Measurements from ENCODE around the gene CD19.
"Not testable (repeated sequence)": the region's sequence is repeated elsewhere in the genome, so short reads cannot be mapped to it uniquely, and the experiment has no call there.

CD19 gene

GRCh38 chr16:28924399-28924761 is 7.4 kb upstream of the CD19 start:
- peak overlapping the region; percentile 82 for H3K4me3 ChIP-seq (ENCODE audit: low read depth, low read length)
- TF ChIP-seq, protein P1, sequence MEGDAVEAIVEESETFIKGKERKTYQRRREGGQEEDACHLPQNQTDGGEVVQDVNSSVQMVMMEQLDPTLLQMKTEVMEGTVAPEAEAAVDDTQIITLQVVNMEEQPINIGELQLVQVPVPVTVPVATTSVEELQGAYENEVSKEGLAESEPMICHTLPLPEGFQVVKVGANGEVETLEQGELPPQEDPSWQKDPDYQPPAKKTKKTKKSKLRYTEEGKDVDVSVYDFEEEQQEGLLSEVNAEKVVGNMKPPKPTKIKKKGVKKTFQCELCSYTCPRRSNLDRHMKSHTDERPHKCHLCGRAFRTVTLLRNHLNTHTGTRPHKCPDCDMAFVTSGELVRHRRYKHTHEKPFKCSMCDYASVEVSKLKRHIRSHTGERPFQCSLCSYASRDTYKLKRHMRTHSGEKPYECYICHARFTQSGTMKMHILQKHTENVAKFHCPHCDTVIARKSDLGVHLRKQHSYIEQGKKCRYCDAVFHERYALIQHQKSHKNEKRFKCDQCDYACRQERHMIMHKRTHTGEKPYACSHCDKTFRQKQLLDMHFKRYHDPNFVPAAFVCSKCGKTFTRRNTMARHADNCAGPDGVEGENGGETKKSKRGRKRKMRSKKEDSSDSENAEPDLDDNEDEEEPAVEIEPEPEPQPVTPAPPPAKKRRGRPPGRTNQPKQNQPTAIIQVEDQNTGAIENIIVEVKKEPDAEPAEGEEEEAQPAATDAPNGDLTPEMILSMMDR (IDR thresholded peaks at IDR 0.05; ENCODE audit: insufficient read depth, low read length, missing control alignments), result no peak
- no peak for DNase-seq (ENCODE audit: low read depth, low spot score)
- ChIA-PET CTCF (interaction anchor here (1.9 kb wide), 1 partner anchor 21 kb away, joined by 5 read pairs; no protein-coding TSS in a partner anchor), POLR2A (no interaction called here)

GRCh38 chr16:28924762-28925385 is 6.9 kb upstream of the CD19 start, which contains the start of gene RABEP2:
Gene RABEP2, minus strand, starts transcription at chr16:28925238. Its CDS starts 75 bp downstream, at chr16:28925163.
- H3K4me3 ChIP-seq (ENCODE audit: low read depth, low read length), result peak within 1 kb of the TSS; percentile 82
- ChIA-PET POLR2A (interaction anchor here (0.9 kb wide), 1 partner anchor 26 kb away, joined by 3 read pairs; the partner anchor contains the start of gene NFATC2IP), CTCF (interaction anchor here (1.9 kb wide), 1 partner anchor 20 kb away, joined by 5 read pairs; no protein-coding TSS in a partner anchor)
- TF ChIP-seq, protein P1 (IDR thresholded peaks at IDR 0.05; ENCODE audit: insufficient read depth, low read length, missing control alignments), result no peak
- DNase-seq (ENCODE audit: low read depth, low spot score), result no peak

DNA sequence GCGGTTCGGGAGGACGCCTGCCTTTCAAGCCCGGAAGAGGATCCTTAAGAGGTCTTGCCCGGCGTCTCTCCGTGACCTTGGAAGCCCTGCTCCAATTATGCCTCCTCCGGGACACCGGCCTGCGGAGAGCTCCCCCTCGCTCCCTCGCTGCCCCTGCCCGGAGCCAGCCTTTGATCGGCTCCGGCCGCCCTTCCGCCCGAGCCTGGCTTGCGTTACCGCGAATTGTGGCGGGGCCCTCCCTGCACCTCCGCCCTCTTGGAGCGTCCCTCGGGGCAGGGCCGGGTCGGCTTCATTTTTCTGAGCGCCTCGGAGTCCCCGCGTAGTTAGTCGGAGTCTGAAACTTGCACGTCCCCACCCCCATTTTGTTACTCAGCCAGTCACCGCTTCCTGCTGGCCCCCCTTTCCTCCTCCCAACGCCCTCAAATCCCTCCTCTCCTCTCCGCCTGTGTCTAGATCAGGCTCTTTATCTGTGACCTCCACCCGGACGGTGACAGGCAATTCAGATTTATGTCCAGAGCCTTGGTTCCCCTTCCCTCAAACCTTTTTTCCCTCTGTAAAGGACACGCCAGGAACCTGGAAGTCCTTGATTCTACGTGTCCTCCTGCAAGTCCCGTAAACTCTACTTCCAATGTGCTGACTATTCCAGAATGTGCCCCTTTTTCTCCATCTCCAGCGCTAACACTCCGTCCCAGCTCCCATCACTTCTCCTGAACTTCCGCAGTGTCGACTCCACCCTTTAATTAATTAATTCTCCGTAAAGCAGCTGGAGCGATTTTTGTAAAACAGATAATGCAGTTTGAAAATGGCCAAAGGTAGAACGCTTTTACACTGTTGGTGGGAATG is 6.2 kb upstream of the CD19 start:
- DNase-seq (ENCODE audit: low read depth, low spot score), result peak; percentile 17
- TF ChIP-seq, protein P1 (IDR thresholded peaks at IDR 0.05; ENCODE audit: insufficient read depth, low read length, missing control alignments), result no peak
- POLR2A ChIA-PET, result interaction anchor here (0.9 kb wide), 1 partner anchor 25 kb away, joined by 3 read pairs; the partner anchor contains the start of gene NFATC2IP
- H3K4me3 ChIP-seq (ENCODE audit: low read depth, low read length), result peak overlapping the region; percentile 82
- CTCF ChIA-PET, result interaction anchor here (1.1 to 5.8 kb wide), 3 partner anchors 19 to 25 kb away, joined by 4 to 44 read pairs (median 5); partner anchors contain the start of gene NFATC2IP

GRCh38 chr16:28926284-28926683 is 5.5 kb upstream of the CD19 start:
- CTCF ChIA-PET, result interaction anchor here (1.1 to 5.8 kb wide), 2 partner anchors 18 to 24 kb away, joined by 4 to 44 read pairs; partner anchors contain the start of gene NFATC2IP
- DNase-seq (ENCODE audit: low read depth, low spot score); POLR2A ChIA-PET; H3K4me3 ChIP-seq (ENCODE audit: low read depth, low read length): not testable (repeated sequence)

GRCh38 chr16:28927815-28928214 is 4.0 kb upstream of the CD19 start:
- POLR2A ChIA-PET, result no interaction called here
- CTCF ChIA-PET, result interaction anchor here (1.1 to 5.8 kb wide), 2 partner anchors 16 to 19 kb away, joined by 4 to 44 read pairs; no protein-coding TSS in a partner anchor
- H3K4me3 ChIP-seq (ENCODE audit: low read depth, low read length), result no peak overlapping the region
- DNase-seq (ENCODE audit: low read depth, low spot score), result no peak
- TF ChIP-seq, protein P1 (IDR thresholded peaks at IDR 0.05; ENCODE audit: insufficient read depth, low read length, missing control alignments), result no peak

DNA sequence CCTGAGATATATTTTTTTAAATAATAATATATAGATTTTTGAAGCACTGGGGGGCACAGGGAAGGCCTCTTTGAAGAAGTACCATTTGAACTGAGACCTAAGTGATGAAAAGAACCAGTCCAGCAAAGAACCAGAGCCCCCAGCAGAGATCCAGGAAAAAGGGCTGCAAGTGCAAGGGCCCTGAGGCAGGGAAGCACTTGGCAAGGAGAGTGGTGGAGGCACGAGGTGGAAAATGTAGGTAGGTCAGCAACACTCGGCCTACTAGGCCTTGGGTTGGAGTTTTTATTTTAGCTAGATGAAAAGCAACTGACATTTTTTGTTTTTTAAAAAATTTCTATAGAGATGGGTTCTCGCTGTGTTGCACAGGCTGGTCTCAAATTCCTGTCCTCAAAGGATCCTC is 1.6 kb upstream of the CD19 start:
- ChIA-PET CTCF (interaction anchor here (5.8 kb wide), 1 partner anchor 14 kb away, joined by 44 read pairs; no protein-coding TSS in a partner anchor), POLR2A (no interaction called here)
- no peak for DNase-seq (ENCODE audit: low read depth, low spot score)
- TF ChIP-seq, protein P1 (IDR thresholded peaks at IDR 0.05; ENCODE audit: insufficient read depth, low read length, missing control alignments), result no peak
- no peak overlapping the region for H3K4me3 ChIP-seq (ENCODE audit: low read depth, low read length)
